Endodermal cell (in vitro differentiated cells): ENCODE data around the gene TBC1D25. TPM values are rescaled to one million over a fixed set of nuclear protein-coding genes. Genes with fewer than 3 reads are reported as not detected.

Experiments
- DNase-seq: peaks from one replicate; pipeline ENCODE4 v3.0.0-alpha.2; 2017
- H3K27ac ChIP-seq: 2 replicates; pipeline ENCODE4 v1.5.1; 2013; ENCODE audit warnings: mild to moderate bottlenecking, low read depth, low read length, moderate library complexity
- H3K27me3 ChIP-seq: 2 replicates; pipeline ENCODE4 v1.6.1; 2013; ENCODE audit warnings: mild to moderate bottlenecking, low read length, moderate library complexity; ENCODE audit not compliant: insufficient read depth, control insufficient read depth, poor library complexity, severe bottlenecking
- H3K36me3 ChIP-seq: 2 replicates; pipeline ENCODE4 v1.7.0; 2013; ENCODE audit warnings: mild to moderate bottlenecking, low read length, moderate library complexity; ENCODE audit not compliant: control insufficient read depth, insufficient read depth
- H3K4me1 ChIP-seq: one replicate; pipeline ENCODE4 v1.7.0; 2013; ENCODE audit warnings: low read length; ENCODE audit not compliant: control insufficient read depth, insufficient read depth
- H3K4me3 ChIP-seq: 2 replicates; pipeline ENCODE4 v1.5.1; 2013; ENCODE audit warnings: mild to moderate bottlenecking, low read length, moderate library complexity
- H3K9ac ChIP-seq: 2 replicates; pipeline ENCODE4 v1.6.1; 2013; ENCODE audit warnings: mild to moderate bottlenecking, low read length, moderate library complexity; ENCODE audit not compliant: poor library complexity, severe bottlenecking; ENCODE audit errors: extremely low read depth
- H3K9me3 ChIP-seq: 2 replicates; pipeline ENCODE4 v1.6.1; 2013; ENCODE audit warnings: mild to moderate bottlenecking, low read length, moderate library complexity; ENCODE audit not compliant: control insufficient read depth
- H3K27ac Mint-ChIP-seq: 2 replicates; pipeline ENCODE4 v1.8.0; 2020; ENCODE audit warnings: mixed read lengths
- H3K27me3 Mint-ChIP-seq: 2 replicates; pipeline ENCODE4 v1.8.0; 2021; ENCODE audit warnings: mild to moderate bottlenecking, mixed read lengths; ENCODE audit not compliant: insufficient read depth
- H3K36me3 Mint-ChIP-seq: 2 replicates; pipeline ENCODE4 v1.8.0; 2020; ENCODE audit warnings: low read depth, mixed read lengths
- H3K4me1 Mint-ChIP-seq: 2 replicates; pipeline ENCODE4 v1.8.0; 2020; ENCODE audit warnings: mixed read lengths
- H3K4me3 Mint-ChIP-seq: 2 replicates; pipeline ENCODE4 v1.8.0; 2020; ENCODE audit warnings: mild to moderate bottlenecking, moderate library complexity, mixed read lengths
- H3K9me3 Mint-ChIP-seq: 2 replicates; pipeline ENCODE4 v1.8.0; 2020; ENCODE audit warnings: mild to moderate bottlenecking, mixed read lengths
- WGBS, 2 experiments: methylation state at CpG; one replicate each; pipeline versions ENCODE4 v1.1.5 to v1.1.7; 2013; ENCODE audit warnings: missing lambda C conversion rate in 2 of 2, mixed read lengths in 1 of 2; ENCODE audit not compliant: insufficient coverage in 1 of 2, insufficient read length in 1 of 2; 5-methylcytosine and 5-hydroxymethylcytosine counted together
- total RNA-seq, 2 donors: library from RNA; stranded (reverse); fragmentation: NEBNext Ultra II Directional in 1 of 2; extraction: Animal tissue kit (Norgen Biotek cat#: 25700) in 1 of 2; gene quantifications; 2 replicates in 1 of 2; 3 replicates in 1 of 2; pipeline ENCODE4 v1.2.1, GENCODE V29; 2021
- TF ChIP-seq, protein P1 (sequence below): fragments of 200-600 bp; sonication (generic); conservative IDR thresholded peaks from 2 replicates; pipeline ENCODE4 v1.5.0; 2021; ENCODE audit warnings: antibody characterized with exemption, mild to moderate bottlenecking

Gene TBC1D25
- total RNA-seq, 2 donors from 2014 or later = 7.0 to 7.6 TPM

- Histone ChIP-seq H3K27ac (no peak overlapping the region), H3K9ac (no peak overlapping the region), H3K9me3 (no peaks in the 10 kb centered on the region), H3K4me3 (no peak overlapping the region), H3K4me1 (no peaks in the 10 kb centered on the region), H3K27me3 (no peaks in the 10 kb centered on the region), H3K36me3 (peaks cover 3% of the 10 kb centered on the region)
- H3K27ac Mint-ChIP-seq = no peak overlapping the region
- H3K4me3 Mint-ChIP-seq = no peak overlapping the region
- H3K27me3 Mint-ChIP-seq = no peaks in the 10 kb centered on the region
- DNase-seq = no peak
- no peaks in the 10 kb centered on the region for H3K4me1 Mint-ChIP-seq
- 90% methylated on average over 3 of the region's 4 CpGs; no CpG with 5 or more reads in 1 of the 2 experiments for WGBS, 2 experiments
- H3K9me3 Mint-ChIP-seq = peaks cover 69% of the 10 kb centered on the region
- TF ChIP-seq, protein P1, sequence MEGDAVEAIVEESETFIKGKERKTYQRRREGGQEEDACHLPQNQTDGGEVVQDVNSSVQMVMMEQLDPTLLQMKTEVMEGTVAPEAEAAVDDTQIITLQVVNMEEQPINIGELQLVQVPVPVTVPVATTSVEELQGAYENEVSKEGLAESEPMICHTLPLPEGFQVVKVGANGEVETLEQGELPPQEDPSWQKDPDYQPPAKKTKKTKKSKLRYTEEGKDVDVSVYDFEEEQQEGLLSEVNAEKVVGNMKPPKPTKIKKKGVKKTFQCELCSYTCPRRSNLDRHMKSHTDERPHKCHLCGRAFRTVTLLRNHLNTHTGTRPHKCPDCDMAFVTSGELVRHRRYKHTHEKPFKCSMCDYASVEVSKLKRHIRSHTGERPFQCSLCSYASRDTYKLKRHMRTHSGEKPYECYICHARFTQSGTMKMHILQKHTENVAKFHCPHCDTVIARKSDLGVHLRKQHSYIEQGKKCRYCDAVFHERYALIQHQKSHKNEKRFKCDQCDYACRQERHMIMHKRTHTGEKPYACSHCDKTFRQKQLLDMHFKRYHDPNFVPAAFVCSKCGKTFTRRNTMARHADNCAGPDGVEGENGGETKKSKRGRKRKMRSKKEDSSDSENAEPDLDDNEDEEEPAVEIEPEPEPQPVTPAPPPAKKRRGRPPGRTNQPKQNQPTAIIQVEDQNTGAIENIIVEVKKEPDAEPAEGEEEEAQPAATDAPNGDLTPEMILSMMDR = no peak
- peaks cover 39% of the 10 kb centered on the region for H3K36me3 Mint-ChIP-seq
Observed at GRCh38 chrX:48558271-48558670, 18.8 kb downstream of the TBC1D25 start.

DNA sequence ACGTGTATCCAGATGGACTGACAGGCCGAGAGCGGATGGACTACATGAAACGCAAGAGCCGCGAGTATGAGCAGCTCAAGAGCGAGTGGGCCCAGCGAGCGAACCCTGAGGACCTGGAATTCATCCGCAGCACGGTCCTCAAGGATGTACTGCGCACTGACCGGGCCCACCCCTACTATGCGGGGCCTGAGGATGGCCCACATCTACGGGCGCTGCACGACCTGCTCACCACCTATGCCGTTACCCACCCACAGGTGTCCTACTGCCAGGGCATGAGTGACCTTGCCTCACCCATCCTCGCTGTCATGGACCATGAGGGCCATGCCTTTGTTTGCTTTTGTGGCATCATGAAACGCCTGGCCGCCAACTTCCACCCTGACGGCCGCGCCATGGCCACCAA is 20.1 kb downstream of the TBC1D25 start:
- H3K9me3 Mint-ChIP-seq = peaks cover 73% of the 10 kb centered on the region
- Histone ChIP-seq H3K4me1 (no peaks in the 10 kb centered on the region), H3K27me3 (no peaks in the 10 kb centered on the region), H3K4me3 (no peak overlapping the region), H3K36me3 (peaks cover 3% of the 10 kb centered on the region), H3K27ac (no peak overlapping the region), H3K9ac (no peak overlapping the region), H3K9me3 (no peaks in the 10 kb centered on the region)
- H3K27me3 Mint-ChIP-seq = no peaks in the 10 kb centered on the region
- peaks cover 43% of the 10 kb centered on the region for H3K36me3 Mint-ChIP-seq
- H3K4me1 Mint-ChIP-seq = no peaks in the 10 kb centered on the region
- DNase-seq = no peak
- H3K27ac Mint-ChIP-seq = no peak overlapping the region
- H3K4me3 Mint-ChIP-seq = no peak overlapping the region
- TF ChIP-seq, protein P1 = no peak
- WGBS, 2 experiments = 96 to 97% methylated on average over 5 to 24 of the region's 24 CpGs

- Histone ChIP-seq H3K4me1 (no peaks in the 10 kb centered on the region), H3K36me3 (no peaks in the 10 kb centered on the region), H3K4me3 (no peak overlapping the region), H3K9ac (no peak overlapping the region), H3K9me3 (no peaks in the 10 kb centered on the region), H3K27ac (no peak overlapping the region), H3K27me3 (no peaks in the 10 kb centered on the region)
- no peak overlapping the region for H3K27ac Mint-ChIP-seq
- H3K9me3 Mint-ChIP-seq = peaks cover 72% of the 10 kb centered on the region
- WGBS, 2 experiments = 80 to 88% methylated on average over 1 to 14 of the region's 14 CpGs
- TF ChIP-seq, protein P1 = no peak
- H3K4me3 Mint-ChIP-seq = no peak overlapping the region
- H3K36me3 Mint-ChIP-seq = peaks cover 40% of the 10 kb centered on the region
- no peaks in the 10 kb centered on the region for H3K4me1 Mint-ChIP-seq
- no peak for DNase-seq
- no peaks in the 10 kb centered on the region for H3K27me3 Mint-ChIP-seq
Observed at GRCh38 chrX:48560056-48560455, 20.5 kb downstream of the TBC1D25 start.
